Mucosa of stomach (tissue), 1 donor: ENCODE results near the gene IFRD1.

Experiments used
- H3K27me3 ChIP-seq: one replicate; pipeline ENCODE4 v1.7.0; 2013; ENCODE audit warnings: mild to moderate bottlenecking, low read length; ENCODE audit not compliant: control insufficient read depth, insufficient read depth
- H3K36me3 ChIP-seq: one replicate; pipeline ENCODE4 v1.7.0; 2013; ENCODE audit warnings: low read length; ENCODE audit not compliant: control insufficient read depth, insufficient read depth
- H3K4me1 ChIP-seq: one replicate; pipeline ENCODE4 v1.7.0; 2013; ENCODE audit warnings: mild to moderate bottlenecking, low read length; ENCODE audit not compliant: control insufficient read depth, insufficient read depth
- H3K4me3 ChIP-seq: one replicate; pipeline ENCODE4 v1.7.0; 2013; ENCODE audit warnings: low read length
- H3K9ac ChIP-seq: one replicate; pipeline ENCODE4 v1.7.0; 2013; ENCODE audit warnings: mild to moderate bottlenecking, low read length, moderate library complexity
- H3K9me3 ChIP-seq: one replicate; pipeline ENCODE4 v1.7.0; 2013; ENCODE audit warnings: mild to moderate bottlenecking, low read length, moderate library complexity; ENCODE audit not compliant: control insufficient read depth
- donor health status: Pancreatic carcinoma.

Gene IFRD1

GRCh38 chr7:112421666-112422486 lies 28.4 kb upstream of the IFRD1 start:
- Histone ChIP-seq H3K9me3 (no peaks in the 10 kb centered on the region), H3K27me3 (no peaks in the 10 kb centered on the region), H3K36me3 (no peaks in the 10 kb centered on the region), H3K4me1 (peaks cover 11% of the 10 kb centered on the region), H3K9ac (no peak overlapping the region), H3K4me3 (no peak overlapping the region)

- Histone ChIP-seq H3K36me3 (no peaks in the 10 kb centered on the region), H3K9ac (no peak overlapping the region), H3K4me1 (peaks cover 11% of the 10 kb centered on the region), H3K4me3 (no peak overlapping the region), H3K27me3 (no peaks in the 10 kb centered on the region), H3K9me3 (no peaks in the 10 kb centered on the region)
Observed at GRCh38 chr7:112422842-112423496, 27.3 kb upstream of the IFRD1 start.

DNA sequence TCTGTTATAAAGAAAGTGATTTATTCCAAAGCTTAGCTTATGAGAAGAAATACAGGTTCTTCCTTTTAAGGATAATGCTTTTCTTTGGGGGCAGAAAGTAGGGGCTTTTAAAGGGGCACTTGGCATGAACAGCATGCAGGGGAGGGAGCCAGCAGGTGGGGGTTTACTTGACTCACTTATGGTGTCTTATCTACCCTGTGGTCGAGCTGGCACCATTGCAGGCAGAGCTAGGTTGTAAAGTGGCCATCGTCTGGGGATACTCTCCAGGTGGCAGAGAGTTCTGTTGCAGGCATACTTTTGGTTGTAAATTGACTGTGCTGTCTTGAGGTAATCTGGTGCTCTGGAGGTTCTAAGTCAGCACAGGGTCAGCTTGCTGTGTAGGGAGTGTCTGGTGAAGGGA lies 26.3 kb upstream of the IFRD1 start:
- no peaks in the 10 kb centered on the region for H3K9me3 ChIP-seq
- no peaks in the 10 kb centered on the region for H3K27me3 ChIP-seq
- H3K9ac ChIP-seq, result no peak overlapping the region
- no peak overlapping the region for H3K4me3 ChIP-seq
- H3K4me1 ChIP-seq, result peaks cover 11% of the 10 kb centered on the region
- H3K36me3 ChIP-seq, result no peaks in the 10 kb centered on the region

DNA sequence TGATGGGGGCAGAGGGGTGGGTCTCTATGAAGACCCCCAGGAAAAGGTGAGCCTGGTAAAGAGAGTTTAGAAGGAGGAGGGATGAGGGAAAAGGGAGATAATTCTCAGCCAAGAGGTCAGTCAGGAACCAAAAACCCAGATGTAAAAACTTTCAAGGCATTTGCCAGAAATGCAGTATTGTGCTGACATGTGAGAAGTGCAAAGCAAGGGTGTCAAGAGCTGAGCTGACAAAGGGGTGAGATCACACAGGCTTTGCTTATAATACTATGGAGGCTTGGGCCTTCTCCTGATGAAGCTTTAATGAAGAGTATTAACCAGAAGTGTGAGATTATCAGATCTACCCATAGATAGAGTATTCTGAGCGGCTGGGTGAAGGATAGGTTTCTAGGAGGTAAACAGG lies 22.3 kb upstream of the IFRD1 start:
- H3K9me3 ChIP-seq, result no peaks in the 10 kb centered on the region
- no peaks in the 10 kb centered on the region for H3K36me3 ChIP-seq
- H3K9ac ChIP-seq, result no peak overlapping the region
- no peak overlapping the region for H3K4me3 ChIP-seq
- no peaks in the 10 kb centered on the region for H3K27me3 ChIP-seq
- H3K4me1 ChIP-seq, result peaks cover 5% of the 10 kb centered on the region

DNA sequence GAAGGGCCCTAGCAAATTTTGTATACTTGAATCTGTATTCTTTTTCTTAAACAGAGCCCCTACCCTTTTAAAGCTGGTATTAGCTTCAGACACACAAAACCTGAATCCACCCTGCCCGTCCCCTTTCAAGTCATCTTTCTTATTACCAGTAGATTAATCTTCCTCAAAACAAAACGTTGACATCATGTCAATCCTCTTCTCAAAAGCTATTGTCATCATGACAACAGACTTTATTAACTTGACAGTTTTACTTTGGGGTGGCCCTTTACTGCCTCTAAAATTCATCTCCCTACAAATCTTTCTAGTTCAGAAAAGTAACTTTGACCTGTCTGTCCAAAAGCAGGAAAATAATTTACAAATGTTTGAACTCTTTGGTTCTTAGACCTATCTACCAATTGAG lies 21.5 kb upstream of the IFRD1 start:
- Histone ChIP-seq H3K4me1 (no peaks in the 10 kb centered on the region), H3K36me3 (no peaks in the 10 kb centered on the region), H3K9me3 (no peaks in the 10 kb centered on the region), H3K27me3 (no peaks in the 10 kb centered on the region), H3K4me3 (no peak overlapping the region), H3K9ac (no peak overlapping the region)

DNA sequence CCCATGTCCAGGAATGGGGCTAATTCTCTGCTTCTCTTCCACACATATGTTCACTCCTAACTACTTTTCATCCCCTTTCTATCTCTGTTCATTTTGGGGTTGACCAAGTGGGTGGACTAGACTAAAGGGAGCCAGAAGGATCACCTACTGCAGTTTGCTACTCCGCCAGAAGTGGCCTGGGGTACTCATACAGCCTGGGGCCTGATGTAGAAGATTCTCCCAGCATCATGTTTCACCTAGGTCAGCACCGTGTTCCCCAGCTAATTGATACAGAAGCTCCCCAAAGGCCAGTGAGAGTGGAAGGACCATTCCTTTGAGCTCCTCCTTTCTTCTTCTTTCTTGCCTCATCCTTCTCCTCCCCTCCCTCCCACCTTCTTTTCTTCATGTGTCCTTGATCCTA lies 19.6 kb upstream of the IFRD1 start:
- Histone ChIP-seq H3K27me3 (no peaks in the 10 kb centered on the region), H3K9ac (no peak overlapping the region), H3K9me3 (no peaks in the 10 kb centered on the region), H3K4me3 (no peak overlapping the region), H3K36me3 (no peaks in the 10 kb centered on the region), H3K4me1 (no peaks in the 10 kb centered on the region)

- Histone ChIP-seq H3K4me3 (no peak overlapping the region), H3K4me1 (no peaks in the 10 kb centered on the region), H3K9ac (no peak overlapping the region), H3K9me3 (no peaks in the 10 kb centered on the region), H3K36me3 (no peaks in the 10 kb centered on the region), H3K27me3 (no peaks in the 10 kb centered on the region)
Observed at GRCh38 chr7:112431803-112432202, 18.5 kb upstream of the IFRD1 start.

- no peaks in the 10 kb centered on the region for H3K27me3 ChIP-seq
- H3K9ac ChIP-seq, result no peak overlapping the region
- no peak overlapping the region for H3K4me3 ChIP-seq
- H3K36me3 ChIP-seq, result no peaks in the 10 kb centered on the region
- H3K9me3 ChIP-seq, result no peaks in the 10 kb centered on the region
- H3K4me1 ChIP-seq, result no peaks in the 10 kb centered on the region
Observed at GRCh38 chr7:112433289-112433688, 17.0 kb upstream of the IFRD1 start.

DNA sequence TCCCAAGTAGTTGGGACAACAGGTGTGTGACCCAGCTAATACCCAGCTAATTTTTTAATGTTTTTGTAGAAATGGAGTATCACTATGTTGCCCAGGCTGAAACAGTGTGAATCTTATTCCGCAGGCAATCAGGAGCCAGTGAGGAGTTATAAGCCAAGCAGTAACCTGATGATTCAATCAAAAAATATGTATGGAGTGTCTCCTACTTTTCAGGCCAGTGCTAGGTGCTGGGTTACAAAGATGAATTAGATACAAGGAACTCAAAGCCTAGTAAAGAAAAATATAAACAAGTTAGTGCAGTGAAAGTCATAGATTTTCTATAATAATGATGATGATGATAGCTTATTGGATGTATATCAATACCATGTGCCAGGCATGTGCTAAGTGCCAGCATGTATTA lies 13.2 kb upstream of the IFRD1 start:
- H3K9ac ChIP-seq, result no peak overlapping the region
- H3K36me3 ChIP-seq, result no peaks in the 10 kb centered on the region
- H3K9me3 ChIP-seq, result no peaks in the 10 kb centered on the region
- no peak overlapping the region for H3K4me3 ChIP-seq
- no peaks in the 10 kb centered on the region for H3K4me1 ChIP-seq
- H3K27me3 ChIP-seq, result no peaks in the 10 kb centered on the region

GRCh38 chr7:112439476-112439875 lies 10.8 kb upstream of the IFRD1 start:
- Histone ChIP-seq H3K36me3 (no peaks in the 10 kb centered on the region), H3K27me3 (no peaks in the 10 kb centered on the region), H3K9me3 (no peaks in the 10 kb centered on the region), H3K9ac (no peak overlapping the region), H3K4me3 (no peak overlapping the region), H3K4me1 (no peaks in the 10 kb centered on the region)

- no peak overlapping the region for H3K4me3 ChIP-seq
- H3K9me3 ChIP-seq, result no peaks in the 10 kb centered on the region
- no peaks in the 10 kb centered on the region for H3K27me3 ChIP-seq
- H3K36me3 ChIP-seq, result no peaks in the 10 kb centered on the region
- H3K9ac ChIP-seq, result no peak overlapping the region
- H3K4me1 ChIP-seq, result no peaks in the 10 kb centered on the region
Observed at GRCh38 chr7:112442210-112442609, 8.1 kb upstream of the IFRD1 start.

DNA sequence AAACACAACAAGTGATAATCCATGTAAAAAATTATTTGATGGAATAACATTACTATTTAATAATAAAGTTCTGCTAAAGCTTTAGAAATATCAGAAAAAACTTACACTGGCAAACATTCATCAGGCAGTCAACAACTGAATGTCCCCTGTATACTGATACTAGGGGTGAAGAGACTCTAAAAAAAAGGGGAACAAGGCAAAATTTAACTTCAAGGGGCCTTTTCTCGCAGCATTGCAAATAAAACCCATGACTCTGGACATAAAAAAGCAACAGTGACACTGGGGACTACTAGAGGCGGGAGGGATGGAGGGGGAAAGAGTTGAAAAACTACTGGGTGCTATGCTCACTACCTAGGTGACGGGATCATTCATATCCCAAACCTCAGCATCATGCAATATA lies 5.8 kb upstream of the IFRD1 start:
- peaks cover 8% of the 10 kb centered on the region for H3K4me1 ChIP-seq
- H3K9me3 ChIP-seq, result no peaks in the 10 kb centered on the region

More for the DNA sequence above, 5.8 kb upstream of the IFRD1 start:
- no peaks in the 10 kb centered on the region for H3K36me3 ChIP-seq
- H3K9ac ChIP-seq, result no peak overlapping the region
- H3K4me3 ChIP-seq, result no peak overlapping the region
- no peaks in the 10 kb centered on the region for H3K27me3 ChIP-seq
